NCI-H1092 treated with DMSO at 0.1 percent for 48 hours (cell line): ENCODE measurements around the gene CCM2L.

Experiments used
- DNase-seq: peaks from one replicate; lab custom pipeline; 2025; lab: John Stamatoyannopoulos, UW

Gene CCM2L

GRCh38 chr20:32010101-32010500 is at the start of gene CCM2L:
CCM2L (plus strand) TSS chr20:32010438; CDS start chr20:32010455, 17 bp downstream.
- no peak for DNase-seq

DNA sequence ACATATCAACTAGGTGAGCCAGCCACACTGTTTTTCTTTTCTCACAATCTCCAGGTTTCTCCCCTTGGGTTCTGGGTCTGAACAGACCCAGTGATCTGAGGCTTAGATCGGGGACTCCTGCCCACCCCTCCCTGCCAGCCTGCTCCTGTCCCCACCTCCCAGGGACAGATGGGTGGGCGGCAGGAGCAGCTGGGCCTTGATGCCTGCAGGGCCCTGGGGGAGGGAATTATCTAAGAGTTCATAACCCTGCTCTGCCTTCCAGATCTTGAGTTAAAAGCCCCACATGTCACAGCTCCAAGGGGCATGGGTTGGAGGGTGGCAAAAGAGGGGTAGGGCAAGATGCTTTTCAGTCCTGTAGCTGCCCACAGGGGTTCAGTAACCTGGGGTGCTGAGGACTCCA is 47.5 kb upstream of the CCM2L start:
- DNase-seq = no peak

DNA sequence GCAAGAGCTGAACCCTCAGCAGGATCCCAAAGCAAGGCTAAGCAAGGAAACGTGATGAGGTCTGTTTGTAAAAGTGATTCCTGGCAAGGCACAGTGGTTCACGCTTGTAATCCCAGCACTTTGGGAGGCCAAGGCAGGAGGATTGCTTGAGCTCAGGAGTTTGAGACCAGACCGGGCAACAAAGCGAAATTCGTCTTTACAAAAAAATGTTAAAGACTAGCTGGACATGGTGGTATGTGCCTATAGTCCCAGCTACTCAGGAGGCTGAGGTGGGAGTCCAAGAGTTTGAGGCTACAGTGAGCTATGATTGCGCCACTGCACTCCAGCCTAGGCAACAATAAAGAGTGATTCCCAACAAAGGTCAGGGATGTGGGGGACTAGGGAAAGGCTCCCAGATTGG is 46.3 kb upstream of the CCM2L start:
- no peak for DNase-seq

- peak; percentile 14 for DNase-seq
Measured at GRCh38 chr20:31966991-31967655, 43.1 kb upstream of the CCM2L start.

GRCh38 chr20:31967830-31968249 is 42.4 kb upstream of the CCM2L start, which contains the start of gene XKR7:
XKR7 (plus strand) TSS chr20:31968151; CDS start chr20:31968176, 25 bp downstream.
- DNase-seq = peak; percentile 58

GRCh38 chr20:31968291-31969126 is 41.7 kb upstream of the CCM2L start:
- peak; percentile 15 for DNase-seq

DNA sequence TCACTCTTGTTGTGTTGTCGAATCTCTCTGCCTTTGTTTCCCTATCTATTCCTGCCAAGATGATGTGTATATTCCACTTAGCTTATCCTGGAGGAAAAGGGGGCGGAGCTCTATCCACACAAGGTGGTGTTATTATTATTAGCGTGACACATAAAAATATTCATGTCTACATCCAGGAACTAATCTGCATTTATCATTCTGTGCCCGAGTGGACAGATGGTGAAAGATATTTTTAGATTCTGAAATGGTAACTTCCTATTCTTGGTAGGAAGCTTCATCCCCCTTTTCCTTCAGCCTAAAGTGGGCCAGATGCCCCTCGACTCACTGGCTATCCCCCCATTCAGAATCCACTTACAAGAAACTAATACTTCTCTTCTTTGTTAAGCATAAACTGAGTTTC is 40.2 kb upstream of the CCM2L start:
- no peak for DNase-seq

DNA sequence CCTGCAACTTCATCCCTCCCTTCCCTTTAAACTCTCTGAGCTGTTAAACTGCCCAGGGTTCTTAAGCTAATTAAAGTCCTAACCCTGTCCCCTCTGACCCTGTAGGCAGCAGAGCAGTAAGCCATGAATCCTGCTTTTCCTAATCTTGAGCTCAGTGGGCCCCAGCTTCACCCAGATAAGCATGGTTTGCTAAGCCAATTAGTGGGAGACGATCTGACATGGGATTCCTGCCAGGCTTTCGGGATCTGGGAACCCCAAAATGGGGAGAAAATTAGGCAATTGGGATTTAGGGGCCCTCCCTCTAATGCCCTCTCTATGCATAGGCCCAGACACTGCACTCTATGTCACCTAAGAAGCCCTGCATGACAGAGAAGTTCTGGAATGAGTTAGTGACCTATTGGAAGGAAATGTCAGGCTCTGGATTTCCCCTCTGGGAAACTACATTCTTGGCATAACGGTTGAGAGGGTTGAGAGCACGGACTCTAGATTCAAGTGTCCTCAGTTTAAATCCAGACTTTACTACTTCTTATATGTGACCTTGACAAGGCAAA is 37.7 kb upstream of the CCM2L start:
- DNase-seq = no peak

GRCh38 chr20:31974296-31974695 is 35.9 kb upstream of the CCM2L start:
- DNase-seq = no peak

DNA sequence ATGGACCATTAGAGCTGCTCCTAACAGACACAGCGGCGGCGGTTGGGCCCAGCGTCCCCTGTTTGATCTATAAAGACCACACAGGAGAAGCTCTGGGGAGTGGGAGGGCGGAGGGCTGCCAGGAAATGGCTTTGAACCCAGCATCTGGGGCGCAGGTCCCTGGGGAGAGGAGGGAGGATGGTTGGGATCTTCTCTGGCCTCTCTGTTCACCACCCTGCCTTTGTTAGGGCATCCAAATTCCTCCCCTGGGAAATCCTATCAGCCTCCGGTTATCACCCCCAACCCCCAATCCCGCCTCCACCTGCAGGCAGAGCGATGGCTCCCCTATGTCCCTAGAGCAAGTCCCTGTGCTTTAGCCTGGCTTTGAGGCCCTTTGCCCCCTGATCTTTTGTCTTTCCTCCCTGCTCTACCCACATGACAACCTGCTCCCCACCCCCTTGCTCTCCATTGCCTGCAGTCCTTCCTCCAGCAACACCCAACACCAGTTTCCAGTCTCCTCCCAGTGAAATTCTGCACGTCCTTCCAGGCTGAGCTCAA is 35.2 kb upstream of the CCM2L start:
- DNase-seq = no peak

DNA sequence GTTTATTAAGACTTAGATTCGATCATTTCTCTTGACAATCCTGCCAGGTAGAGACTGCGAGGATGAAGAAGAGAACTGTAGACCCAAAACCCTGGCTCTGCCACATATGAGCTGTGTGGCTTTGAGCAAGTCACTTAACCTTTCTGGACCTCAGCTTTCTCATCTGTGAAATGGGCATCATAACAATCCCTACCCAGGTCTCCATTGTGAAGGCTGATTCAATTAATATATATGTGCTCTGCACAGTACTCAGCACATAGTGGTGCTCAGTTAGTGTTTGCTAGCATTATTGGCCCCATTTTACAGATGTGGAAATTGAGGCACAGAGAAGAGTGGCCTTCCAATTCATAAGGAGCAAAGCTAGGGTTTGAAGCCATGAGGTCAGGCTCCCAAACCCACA is 34.4 kb upstream of the CCM2L start:
- DNase-seq = no peak

DNA sequence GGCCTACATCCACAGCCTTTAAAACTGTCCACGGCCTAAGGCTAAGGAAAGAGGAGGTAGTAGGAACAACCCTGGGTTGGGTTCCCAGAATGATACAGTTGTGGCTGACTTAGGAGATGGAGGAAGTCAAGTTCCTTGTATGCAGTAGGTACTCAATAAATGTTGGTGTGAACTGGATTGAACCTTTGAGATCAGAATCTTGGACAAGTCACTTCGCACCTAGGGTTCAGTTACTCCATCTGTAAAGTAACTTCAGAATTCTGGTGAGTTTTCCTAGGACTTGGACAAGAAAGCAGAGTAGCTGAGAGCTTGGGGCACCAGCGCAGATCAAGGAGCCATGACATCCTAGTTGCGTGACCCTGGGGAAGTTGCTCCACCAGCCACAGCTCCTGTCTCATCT is 33.2 kb upstream of the CCM2L start:
- DNase-seq = no peak

GRCh38 chr20:31979713-31980426 is 30.4 kb upstream of the CCM2L start:
- no peak for DNase-seq

GRCh38 chr20:31981784-31982183 is 28.5 kb upstream of the CCM2L start:
- no peak for DNase-seq

- DNase-seq = no peak
Measured at GRCh38 chr20:31984981-31985471, 25.2 kb upstream of the CCM2L start.

DNA sequence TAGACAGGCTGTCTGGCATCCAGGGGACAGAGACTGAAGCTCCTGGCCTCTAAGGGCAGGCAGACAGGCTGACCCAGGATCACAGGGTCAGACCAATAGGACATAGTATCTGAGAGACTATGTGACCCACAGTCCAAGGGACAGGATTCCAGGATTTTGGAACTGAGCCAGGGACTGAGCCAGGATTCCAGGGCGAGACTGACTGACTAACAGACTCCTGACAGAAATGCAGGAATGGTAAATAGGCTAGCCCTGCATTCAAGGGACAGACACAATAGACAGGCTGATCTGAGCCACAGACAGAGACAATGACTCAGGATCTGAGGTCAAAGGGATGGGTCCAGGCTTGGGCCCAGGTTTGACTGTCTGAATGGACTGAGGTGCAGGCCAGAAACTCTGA is 22.5 kb upstream of the CCM2L start:
- no peak for DNase-seq

DNA sequence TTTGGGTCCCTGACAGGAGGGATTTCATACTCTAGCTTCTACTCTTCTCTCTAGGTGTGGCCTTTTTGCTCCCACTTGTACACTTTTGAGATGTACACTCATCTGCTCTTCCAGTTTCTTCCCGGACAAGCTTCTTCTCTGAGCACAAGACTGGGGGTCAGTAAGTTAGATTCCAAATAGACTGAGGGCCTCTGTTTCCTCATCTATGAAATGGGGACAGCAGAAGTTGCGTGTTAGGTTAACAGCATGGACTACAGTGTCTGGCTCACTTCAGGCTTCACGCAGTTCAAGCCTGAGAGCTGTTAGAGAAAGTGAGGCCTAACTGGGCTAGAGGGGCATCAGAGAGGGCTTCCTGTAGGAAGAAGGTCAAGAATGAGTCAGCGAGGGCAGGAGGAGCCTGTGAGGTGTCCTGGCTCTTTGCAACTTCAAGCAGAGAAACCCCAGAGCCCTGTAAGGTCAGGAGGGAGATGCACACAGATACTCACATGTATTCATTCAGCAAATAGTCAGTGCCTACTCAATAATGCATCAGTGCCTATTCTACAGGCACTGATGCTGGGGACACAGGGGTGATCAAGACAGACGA is 21.7 kb upstream of the CCM2L start:
- DNase-seq = no peak

DNA sequence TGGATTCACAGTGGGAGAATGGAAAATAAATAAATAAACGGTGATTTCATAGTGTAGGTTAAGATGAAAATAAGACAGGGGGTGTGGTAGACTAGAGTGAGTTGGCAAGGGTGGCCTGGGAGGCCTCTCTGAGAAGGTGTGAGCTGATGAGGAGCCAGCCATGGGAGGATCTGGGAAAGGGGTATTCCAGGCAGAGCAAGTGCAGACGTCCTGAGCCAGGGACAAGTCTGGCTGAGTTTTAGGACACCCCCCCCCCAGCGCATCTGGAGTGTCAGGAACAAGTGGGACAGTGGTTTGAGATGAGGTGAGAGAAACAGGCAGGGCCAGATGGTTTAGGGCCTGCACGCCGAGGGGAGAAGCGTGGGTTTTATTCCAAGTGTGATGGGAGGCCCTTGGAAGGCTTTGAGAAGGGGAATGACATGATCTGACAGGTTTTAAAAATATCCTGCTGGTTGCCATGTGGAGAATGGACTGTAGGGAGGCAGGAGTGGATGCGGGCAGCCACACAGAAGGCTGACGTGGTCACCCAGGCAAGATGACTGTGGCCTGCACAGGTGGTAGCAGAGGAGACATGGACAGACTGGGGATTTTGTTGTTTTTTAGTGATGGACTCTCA is 21.1 kb upstream of the CCM2L start:
- DNase-seq = no peak

DNA sequence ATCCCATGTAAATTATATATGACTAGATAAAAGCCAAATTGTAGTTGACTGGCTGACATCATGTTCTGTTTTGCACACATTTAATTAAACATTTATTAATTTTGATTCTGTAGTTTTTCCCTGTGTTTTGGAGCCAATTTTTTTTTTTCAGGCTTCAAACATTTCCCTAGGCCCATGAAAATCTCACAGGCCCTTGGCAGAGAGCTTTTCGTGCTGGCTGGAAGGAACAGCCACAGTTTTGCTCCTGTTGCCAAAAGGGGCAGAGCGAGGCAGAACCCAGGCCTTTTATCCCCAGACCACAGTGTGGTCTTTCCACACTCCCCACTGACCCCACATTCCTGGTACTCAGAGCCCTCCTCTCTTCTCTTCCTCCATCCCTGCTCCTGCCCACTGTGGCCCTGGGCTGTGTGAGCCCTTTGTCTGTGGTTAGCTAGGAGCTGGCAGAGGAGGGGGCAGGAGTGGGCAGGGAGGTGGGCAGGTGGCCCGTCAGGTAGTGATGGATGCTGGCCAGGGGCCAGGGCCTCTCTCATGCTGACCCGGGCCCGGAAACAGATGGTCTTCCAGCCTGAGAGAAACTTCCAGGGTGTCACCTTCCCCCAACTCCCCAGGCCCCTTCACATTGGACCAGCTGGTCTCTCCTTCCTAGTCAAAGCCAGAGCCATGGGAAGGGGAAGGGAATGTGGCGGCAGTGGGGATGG is 19.4 kb upstream of the CCM2L start:
- peak; percentile 31 for DNase-seq

DNA sequence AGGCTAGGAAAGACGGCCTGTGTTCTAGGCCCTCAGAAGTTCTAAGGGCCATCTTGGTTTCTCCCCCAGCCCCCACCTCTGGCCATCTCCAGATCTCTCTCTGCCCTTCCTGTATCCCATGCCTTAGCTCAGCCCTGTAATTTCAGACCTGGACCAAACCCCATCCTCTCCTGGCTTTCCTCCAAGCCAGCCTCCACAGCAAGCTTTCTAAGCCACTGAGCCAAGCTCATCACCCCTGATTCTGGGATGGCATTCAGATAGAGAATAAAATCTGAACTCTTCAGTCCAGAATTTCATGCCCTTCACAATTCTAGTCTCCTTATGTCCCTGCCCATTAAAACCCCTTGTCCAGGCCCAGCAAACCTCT is 18.9 kb upstream of the CCM2L start:
- DNase-seq = peak; percentile 22

- DNase-seq = no peak
Measured at GRCh38 chr20:31992086-31992485, 18.2 kb upstream of the CCM2L start.
